Right ventricle myocardium inferior (tissue), 1 donor: ENCODE data around the gene ZBED5. TPM values are rescaled to one million over a fixed set of nuclear protein-coding genes. Genes with fewer than 3 reads are reported as not detected.
"Not testable (repeated sequence)": the region's sequence is repeated elsewhere in the genome, so short reads cannot be mapped to it uniquely, and the experiment has no call there.

Experiments used
- ATAC-seq: fragments of 200-7000 bp; cut with Tn5 transposase; one replicate; pipeline ENCODE4 v1.9.1; 2020; ENCODE audit warnings: mild to moderate bottlenecking, moderate library complexity
- DNase-seq: peaks from one replicate; pipeline ENCODE4 v3.0.0; 2021; ENCODE audit errors: missing footprints
- intact Hi-C: fragments of 100-400 bp; cut with DNase I; formaldehyde crosslinking; loops from one replicate; pipeline ENCODE4 v1.11.0; 2022
- total RNA-seq: library from RNA; stranded (reverse); fragmentation: NEBNext Ultra II Directional; extraction: Animal tissue kit (Norgen Biotek cat#: 25700); gene quantifications from one replicate; pipeline ENCODE4 v1.2.1, GENCODE V29; 2021
- donor health status: DM: no; HTN: yes; CAD: no; lungs with severe emphysema.

Gene ZBED5
- total RNA-seq, 1 donor from 2014 or later: 42.7 TPM

DNA sequence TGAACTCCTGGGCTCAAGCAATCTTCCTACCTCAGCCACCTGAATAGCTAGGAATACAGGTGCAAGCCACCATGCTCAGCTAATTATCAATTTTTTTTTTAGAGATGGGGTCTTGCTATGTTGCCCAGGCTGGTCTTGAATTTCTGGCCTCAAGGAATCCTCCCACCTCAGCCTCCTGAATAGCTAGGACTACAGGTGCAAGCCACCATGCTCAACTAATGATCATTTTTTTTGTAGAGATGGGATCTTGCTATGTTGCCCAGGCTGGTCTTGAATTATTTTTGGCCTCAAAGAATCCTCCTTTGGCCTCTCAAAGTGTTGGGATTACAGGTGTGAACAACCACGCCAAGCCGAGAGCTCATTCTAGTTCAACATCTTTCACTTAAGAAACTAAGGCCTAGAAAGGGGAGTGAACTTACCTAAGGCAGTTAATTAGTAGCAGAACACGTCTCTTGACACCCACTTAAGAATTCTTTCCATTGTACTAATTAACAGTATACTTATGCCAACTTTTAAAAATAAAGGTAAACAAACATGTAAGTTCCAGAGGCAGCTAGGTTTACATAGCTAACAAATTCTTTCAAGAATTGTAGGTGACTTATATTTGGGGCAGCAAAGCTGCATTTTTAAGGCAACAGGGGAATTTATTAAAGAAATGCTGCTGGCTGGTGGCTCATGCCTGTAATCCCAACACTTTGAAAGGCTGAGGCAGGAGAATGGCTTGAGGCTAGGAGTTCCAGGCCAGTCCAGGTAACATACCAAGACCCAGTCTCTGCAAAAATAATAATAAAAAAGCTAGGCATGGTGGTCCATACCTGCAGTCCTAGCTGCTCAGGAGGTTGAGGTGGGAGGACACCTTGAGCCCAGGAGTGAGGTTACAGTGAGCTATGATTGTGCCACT is 9.6 kb downstream of the ZBED5 start:
- no peak for ATAC-seq
- DNase-seq: no peak
- intact Hi-C loops: no loop called here

- no peak for DNase-seq
- no peak for ATAC-seq
- intact Hi-C loops: no loop called here
Measured at GRCh38 chr11:10846660-10847059, 11.2 kb downstream of the ZBED5 start.

- intact Hi-C loops: no loop called here
- ATAC-seq (no peak), DNase-seq (no peak)
Measured at GRCh38 chr11:10845589-10845988, 12.3 kb downstream of the ZBED5 start.

- no peak for DNase-seq
- intact Hi-C loops: no loop called here
- no peak for ATAC-seq
Measured at GRCh38 chr11:10844796-10845195, 13.1 kb downstream of the ZBED5 start.

GRCh38 chr11:10844356-10844755 is 13.5 kb downstream of the ZBED5 start:
- intact Hi-C loops: no loop called here
- ATAC-seq: no peak
- no peak for DNase-seq

- ATAC-seq (no peak), DNase-seq (no peak)
- intact Hi-C loops: no loop called here
Measured at GRCh38 chr11:10838881-10839280, 19.0 kb downstream of the ZBED5 start.

DNA sequence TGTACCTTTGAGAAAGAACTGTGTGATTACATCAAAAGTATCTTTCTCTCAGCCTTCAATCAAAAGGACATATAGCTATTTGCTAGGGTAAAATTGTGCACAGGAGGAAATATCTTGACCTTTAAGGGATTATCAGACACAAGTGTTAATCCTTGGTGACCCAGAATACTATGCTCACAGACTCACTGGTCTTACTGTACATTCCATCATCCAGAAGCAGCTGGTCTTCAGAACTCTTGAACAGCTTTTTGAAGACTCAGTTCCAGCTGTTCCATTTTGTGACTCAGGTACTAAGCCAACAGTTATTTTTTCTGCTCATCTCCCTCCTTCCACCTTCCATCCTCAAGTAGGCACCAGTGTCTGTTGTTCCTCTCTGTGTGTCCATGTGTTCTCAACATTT is 19.8 kb downstream of the ZBED5 start:
- ATAC-seq (no peak), DNase-seq (no peak)
- intact Hi-C loops: no loop called here

GRCh38 chr11:10836884-10837283 is 21.0 kb downstream of the ZBED5 start:
- intact Hi-C loops, DNase-seq, ATAC-seq: not testable (repeated sequence)

GRCh38 chr11:10829139-10829538 is 28.7 kb downstream of the ZBED5 start:
- intact Hi-C loops: no loop called here
- ATAC-seq (no peak), DNase-seq (no peak)

- ATAC-seq: no peak
- DNase-seq: no peak
- intact Hi-C loops: no loop called here
Measured at GRCh38 chr11:10828402-10828801, 29.5 kb downstream of the ZBED5 start.

DNA sequence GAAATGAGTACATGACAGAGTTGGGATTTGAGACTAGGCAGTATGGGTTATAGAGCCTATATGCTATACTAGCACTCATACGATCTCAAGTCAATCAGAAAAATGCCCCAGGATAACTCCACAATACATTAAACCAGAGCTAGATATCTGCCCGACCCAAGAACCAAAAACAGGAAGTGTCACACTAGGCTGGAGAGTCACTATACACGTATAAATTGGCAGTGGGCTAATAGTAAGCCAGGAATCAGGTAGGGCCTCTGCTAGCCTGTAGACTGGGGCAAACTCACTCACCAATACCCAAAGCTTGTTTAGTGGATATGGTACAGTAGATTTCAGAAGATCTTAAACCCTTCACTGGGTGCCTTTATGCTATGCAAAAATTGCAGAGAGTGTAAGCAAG is 33.0 kb downstream of the ZBED5 start:
- intact Hi-C loops: no loop called here

DNA sequence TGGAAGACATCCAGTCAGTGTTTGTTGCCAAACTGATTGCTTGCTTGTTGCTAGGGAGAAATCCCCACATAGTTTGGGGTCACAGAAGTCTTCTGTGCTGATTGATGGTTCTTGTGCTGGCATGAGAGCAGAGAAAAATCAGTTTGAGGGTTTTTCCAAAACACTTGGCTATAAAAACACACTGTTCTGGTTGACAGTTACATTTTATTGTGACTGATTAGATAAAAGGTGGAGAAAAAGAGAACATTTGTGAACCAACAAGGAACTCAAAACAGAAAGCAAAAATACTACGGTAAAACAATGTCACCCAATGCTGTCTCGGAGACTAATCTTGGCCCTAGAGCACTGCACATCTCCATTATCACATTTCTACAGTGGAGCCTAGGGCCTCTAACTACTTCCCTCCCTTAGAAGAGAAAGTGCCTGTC is 34.7 kb downstream of the ZBED5 start:
- DNase-seq: no peak
- no peak for ATAC-seq
- intact Hi-C loops: no loop called here

More for the DNA sequence above, 33.0 kb downstream of the ZBED5 start:
- ATAC-seq (no peak), DNase-seq (no peak)

GRCh38 chr11:10822491-10822890 is 35.4 kb downstream of the ZBED5 start:
- ATAC-seq, DNase-seq, intact Hi-C loops: not testable (repeated sequence)

DNA sequence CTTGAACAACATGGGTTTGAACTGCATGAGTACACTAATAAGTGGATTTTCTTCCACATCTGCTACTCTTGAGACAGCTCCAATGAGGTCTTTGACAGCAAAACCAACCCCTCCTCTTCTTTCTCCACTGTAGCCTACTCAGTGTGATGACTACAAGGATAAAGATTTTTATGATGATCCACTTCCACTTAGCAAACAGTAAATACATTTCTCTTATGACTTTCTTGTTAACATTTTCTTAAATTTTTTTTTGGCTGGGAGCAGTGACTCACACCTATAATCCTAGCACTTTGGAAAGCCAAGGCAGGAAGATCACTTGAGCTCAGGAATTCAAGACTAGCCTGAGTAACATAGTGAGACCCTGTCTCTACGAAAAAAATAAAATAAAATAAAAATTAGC is 39.3 kb downstream of the ZBED5 start:
- ATAC-seq: no peak
- DNase-seq: no peak
- intact Hi-C loops: no loop called here

DNA sequence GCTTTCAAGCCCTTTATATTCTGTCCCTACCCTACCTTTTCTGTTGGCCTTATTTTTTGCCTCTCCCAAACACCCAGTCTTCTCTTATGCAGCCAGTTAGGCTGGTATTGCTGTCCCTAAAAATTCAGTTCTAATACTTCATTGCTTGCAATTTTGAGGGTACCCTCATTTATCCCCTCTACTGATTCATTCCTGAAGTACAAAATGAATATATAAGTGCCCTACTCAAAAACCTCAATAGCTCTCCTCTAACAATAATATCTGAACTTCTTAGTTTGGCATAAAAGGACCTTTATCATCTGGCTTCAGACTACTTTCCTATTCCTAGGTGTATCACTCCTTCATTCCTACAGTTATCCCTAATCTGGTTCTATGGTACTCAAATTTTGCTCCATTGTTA is 43.9 kb downstream of the ZBED5 start:
- DNase-seq (no peak), ATAC-seq (no peak)
- intact Hi-C loops: no loop called here

DNA sequence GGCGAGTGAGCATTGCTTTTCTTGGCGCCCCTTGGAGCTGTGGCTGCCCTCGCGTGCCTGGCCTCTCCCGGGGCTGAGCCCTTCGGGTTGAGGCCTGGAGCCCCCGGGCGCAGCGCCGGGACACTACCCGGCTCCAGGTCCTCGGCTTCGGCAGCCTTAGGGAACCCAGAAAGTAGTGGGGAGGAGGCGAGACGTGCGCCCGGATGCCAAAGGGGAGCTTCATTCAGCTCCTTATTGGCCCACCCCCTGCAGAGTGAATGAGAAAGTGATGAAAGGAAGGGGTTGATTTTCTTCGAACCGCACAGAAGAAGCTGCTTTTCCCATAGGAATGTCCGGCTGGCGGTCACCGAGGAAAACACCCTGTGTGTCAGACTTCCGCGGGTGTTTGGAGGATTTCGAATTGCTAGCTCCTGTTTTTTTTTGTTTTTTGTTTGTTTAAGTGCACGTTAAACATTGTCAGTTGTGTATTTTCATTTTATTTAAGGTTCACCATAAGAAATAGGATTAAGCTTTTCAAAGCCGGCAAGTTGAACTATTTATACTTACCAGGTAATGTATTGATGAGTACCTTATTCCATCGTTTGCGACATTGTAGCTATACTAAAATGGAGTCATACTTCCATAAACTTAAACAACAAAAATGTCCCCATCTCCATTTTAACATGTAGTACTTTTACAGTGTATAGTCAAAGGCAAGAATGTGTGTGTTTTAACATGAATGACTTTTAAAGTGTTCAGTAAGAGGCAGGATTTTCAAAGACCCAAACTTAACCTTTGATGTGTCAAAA is 48.3 kb downstream of the ZBED5 start:
- intact Hi-C loops: loop anchor here (1.0 to 5.0 kb wide), 5 partner anchors 42 to 123 kb away; partner anchors contain the start of gene ZBED5
- DNase-seq: peak; percentile 69
- ATAC-seq: peak; percentile 47

GRCh38 chr11:10808553-10809372 is 49.1 kb downstream of the ZBED5 start, which contains the start of gene EIF4G2:
Gene EIF4G2 (minus strand): TSS chr11:10808926.
- ATAC-seq (peak; percentile 98), DNase-seq (peak; percentile 99)
- intact Hi-C loops: loop anchor here (1.0 to 5.0 kb wide), 5 partner anchors 41 to 124 kb away; partner anchors contain the start of gene ZBED5

DNA sequence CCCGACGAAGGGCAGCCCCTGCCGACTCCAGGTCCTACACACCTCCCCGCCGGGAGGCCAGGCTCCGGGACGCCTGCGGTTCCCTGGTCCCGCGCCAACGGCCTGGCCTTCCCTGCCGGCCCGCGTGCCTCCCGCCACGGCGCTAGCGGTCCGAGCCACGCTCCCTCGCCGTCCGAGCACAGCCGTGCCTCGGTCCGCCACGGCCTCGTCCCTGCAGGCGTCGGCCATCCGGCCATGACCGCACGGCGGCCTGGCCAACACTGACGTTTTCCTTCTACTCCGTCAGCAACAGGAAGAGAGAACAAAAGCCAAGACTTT is 49.7 kb downstream of the ZBED5 start:
- intact Hi-C loops: loop anchor here (2.0 to 5.0 kb wide), 3 partner anchors 41 to 124 kb away; no protein-coding TSS in a partner anchor
- DNase-seq (peak; percentile 71), ATAC-seq (peak; percentile 12)
